H7 (cell line): Measurements from ENCODE around the gene SYNE3. TPM values are rescaled to one million over a fixed set of nuclear protein-coding genes. Genes with fewer than 3 reads are reported as not detected.
"Not testable (repeated sequence)": the region's sequence is repeated elsewhere in the genome, so short reads cannot be mapped to it uniquely, and the experiment has no call there.

Experiments used
- DNase-seq: peaks from one replicate; pipeline ENCODE4 v3.0.0; 2012
- H3K27me3 ChIP-seq: 2 replicates; pipeline ENCODE4 v1.6.0; 2011; ENCODE audit warnings: mild to moderate bottlenecking, low read length; ENCODE audit not compliant: control insufficient read depth, insufficient read depth
- H3K36me3 ChIP-seq: replicated peaks from 2 replicates; pipeline ENCODE4 v1.5.1; 2011; ENCODE audit warnings: low read length; ENCODE audit not compliant: control insufficient read depth, insufficient read depth
- H3K4me3 ChIP-seq: 2 replicates; pipeline ENCODE4 v1.5.1; 2011; ENCODE audit warnings: low read depth, mild to moderate bottlenecking, control low read depth, low read length, moderate library complexity; ENCODE audit not compliant: insufficient read depth
- total RNA-seq: library from RNA; depleted of rRNA; stranded (reverse); fragments of >200 nt; shearing (Covaris generic); gene quantifications from 2 replicates; pipeline ENCODE4 v1.2.3, GENCODE V29; 2014

The SYNE3 gene
- total RNA-seq, 1 experiment from 2014 or later = 0.31 TPM

DNA sequence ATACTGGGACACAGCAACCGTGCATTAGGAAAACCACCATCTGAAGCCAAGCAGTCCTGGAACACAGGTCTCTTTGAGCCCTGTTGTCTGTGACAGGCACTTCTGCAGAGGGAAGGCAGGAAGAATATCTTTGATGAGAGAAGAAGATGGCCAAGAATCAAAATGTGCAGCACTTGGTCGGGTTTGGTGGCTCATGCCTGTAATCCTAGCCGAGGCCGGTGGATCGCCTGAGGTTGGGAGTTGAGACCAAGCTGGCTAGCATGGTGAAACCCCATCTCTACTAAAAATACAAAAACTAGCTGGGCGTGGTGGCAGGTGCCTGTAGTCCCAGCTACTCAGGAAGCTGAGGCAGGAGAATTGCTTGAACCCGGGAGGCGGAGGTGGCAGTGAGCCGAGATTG is 6.1 kb downstream of the SYNE3 start:
- not testable (repeated sequence) for H3K36me3 ChIP-seq, H3K4me3 ChIP-seq, H3K27me3 ChIP-seq, DNase-seq

DNA sequence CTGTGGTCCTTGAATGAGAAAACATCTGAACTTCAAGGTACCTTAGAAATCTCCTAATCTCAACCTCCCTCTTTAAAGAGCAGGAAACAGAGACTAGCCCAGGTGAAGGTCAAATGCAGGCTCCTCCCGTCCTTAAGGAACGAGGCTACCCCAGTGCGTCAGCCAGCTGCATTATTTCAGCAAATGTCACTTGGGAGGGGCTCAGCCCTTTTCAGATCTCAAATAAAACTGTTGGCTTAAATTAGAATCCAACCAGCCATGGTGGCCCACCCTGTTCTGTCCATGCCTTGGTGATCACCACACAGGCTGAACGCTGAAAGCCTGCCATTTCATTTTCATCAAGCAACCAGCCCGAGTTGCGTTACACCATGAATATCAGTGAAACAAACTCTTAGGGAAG is 7.0 kb downstream of the SYNE3 start:
- Histone ChIP-seq H3K36me3 (no peaks in the 10 kb centered on the region), H3K4me3 (no peak overlapping the region), H3K27me3 (no peaks in the 10 kb centered on the region)
- DNase-seq = no peak

DNA sequence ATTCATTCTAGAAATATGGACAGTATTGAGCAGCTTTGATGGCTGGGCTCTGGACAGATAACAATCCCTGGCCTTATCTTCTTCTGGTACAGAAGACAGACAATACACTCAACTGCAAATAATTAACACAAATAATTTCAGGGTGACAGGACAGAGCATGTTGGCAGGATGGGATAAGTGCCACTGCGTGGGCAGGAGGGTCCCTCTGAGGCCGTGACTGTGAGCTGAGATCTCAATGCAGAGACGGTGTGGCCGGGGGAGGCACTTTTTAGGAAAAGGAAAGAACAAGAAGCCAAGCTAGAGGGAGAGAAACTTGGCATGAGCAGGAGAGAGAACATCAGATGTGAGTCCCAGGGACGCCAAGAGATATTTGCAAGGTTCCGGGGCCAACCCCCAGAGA is 8.1 kb downstream of the SYNE3 start:
- H3K4me3 ChIP-seq = no peak overlapping the region
- no peaks in the 10 kb centered on the region for H3K36me3 ChIP-seq
- H3K27me3 ChIP-seq = no peaks in the 10 kb centered on the region
- DNase-seq = no peak

DNA sequence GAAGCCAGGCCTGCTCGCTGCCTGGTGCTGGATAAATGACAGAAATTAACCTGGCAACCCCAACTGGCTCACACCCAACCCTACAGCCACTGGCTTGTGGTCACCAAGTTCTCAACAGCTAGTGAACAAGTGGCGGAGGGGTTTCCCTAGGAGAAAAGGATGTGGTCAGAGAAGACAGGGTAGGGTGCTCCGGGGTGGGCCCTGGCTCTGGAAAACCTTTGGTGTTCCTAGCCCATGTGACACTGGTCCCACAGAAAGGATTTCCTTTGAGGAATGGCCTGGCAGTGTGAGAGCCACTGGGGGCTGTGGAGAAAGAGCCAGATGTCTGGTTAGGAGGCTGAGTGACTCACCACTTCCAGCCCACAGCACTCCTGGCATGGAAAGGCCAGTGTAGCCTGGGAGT is 8.7 kb downstream of the SYNE3 start:
- no peaks in the 10 kb centered on the region for H3K27me3 ChIP-seq
- no peak for DNase-seq
- H3K4me3 ChIP-seq = no peak overlapping the region
- no peaks in the 10 kb centered on the region for H3K36me3 ChIP-seq

DNA sequence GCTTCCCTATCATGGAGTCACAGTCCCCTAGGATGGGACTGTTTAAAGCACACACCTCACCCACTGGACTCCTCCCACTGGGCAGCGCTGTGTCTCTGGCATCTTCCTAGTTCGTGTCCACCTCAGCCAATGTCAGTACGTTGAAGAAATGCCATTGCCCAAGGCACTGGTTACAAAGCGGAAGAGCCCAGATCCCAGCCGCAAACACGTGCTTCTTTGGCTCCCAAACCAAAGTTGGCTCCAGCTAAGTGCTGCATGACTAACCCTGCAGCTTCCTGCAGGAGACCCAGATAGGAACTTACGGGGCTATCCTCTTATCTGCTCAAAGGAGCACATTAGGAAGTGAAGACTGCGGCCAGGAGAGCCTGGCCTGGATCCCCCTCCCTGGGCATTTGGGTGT is 9.3 kb downstream of the SYNE3 start:
- Histone ChIP-seq H3K4me3 (no peak overlapping the region), H3K36me3 (no peaks in the 10 kb centered on the region), H3K27me3 (no peaks in the 10 kb centered on the region)
- DNase-seq = no peak

DNA sequence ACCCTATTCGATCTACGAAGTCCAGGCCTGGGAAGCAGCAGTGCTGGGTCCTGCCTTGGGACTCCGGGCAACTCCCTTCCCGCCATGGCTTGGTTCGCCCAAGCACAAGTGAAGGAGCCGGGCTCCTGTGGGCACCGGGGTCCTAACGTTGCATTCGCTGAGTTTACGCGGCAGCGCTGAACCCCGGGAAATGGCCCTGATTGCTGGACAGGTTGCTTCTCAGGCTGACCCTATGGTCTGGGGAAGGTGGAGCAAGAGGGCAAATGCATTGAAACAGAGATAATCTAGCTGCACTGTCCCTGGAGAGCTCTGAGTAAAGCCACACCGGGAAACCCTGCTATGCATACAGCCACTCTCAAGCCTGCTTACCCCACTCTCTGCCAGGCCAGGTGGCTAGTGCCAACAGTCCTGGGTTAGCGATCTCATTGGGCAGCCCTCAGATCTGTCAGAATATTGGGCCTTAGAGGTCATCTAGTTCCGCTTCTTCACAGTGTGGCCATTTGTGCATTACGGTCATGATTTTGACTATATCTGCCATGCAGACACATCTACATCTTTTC is 11.3 kb downstream of the SYNE3 start:
- no peak for DNase-seq
- Histone ChIP-seq H3K27me3 (no peaks in the 10 kb centered on the region), H3K4me3 (no peak overlapping the region), H3K36me3 (no peaks in the 10 kb centered on the region)

DNA sequence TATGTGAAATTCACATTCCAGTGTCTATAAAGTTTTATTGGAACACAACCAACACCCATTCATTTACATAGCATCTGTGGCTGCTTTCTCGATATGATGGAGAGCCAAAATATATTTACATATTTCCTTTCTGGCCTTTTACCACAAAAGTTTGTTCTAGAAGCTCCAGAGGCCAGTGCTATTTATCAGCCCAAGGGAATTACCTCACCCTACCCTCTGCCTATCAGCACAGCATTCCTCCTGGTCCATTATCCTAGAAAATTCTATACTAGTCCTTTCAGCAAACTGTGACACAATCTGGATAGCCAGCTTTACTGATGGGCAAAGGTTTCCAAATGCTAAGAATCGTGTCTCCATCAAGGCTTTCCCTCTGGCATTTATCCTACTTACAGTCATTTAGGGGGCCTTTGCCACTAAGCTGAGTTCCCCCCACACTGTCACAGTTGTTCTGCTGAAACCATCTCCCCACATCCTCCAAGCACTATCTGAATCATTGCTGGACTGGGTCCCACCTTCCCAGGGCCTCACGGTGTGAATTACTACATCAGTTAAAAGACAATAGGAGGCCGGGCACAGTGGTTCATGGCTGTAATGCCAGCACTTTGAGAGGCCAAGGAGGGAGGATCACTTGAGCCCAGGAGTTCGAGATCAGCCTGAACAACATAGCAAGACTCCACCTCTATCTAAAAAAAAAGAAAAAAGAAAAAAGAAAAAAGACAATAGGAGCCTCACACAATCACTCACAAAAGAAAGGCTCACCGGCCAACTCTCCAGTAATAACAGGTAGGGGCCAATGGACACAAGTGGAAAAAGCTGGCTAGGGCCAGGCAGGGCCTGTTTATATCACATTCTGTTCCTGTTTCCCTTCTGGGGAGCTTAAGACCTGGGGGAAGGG is 12.1 kb downstream of the SYNE3 start:
- Histone ChIP-seq H3K27me3 (no peaks in the 10 kb centered on the region), H3K36me3 (no peaks in the 10 kb centered on the region), H3K4me3 (no peak overlapping the region)
- no peak for DNase-seq

DNA sequence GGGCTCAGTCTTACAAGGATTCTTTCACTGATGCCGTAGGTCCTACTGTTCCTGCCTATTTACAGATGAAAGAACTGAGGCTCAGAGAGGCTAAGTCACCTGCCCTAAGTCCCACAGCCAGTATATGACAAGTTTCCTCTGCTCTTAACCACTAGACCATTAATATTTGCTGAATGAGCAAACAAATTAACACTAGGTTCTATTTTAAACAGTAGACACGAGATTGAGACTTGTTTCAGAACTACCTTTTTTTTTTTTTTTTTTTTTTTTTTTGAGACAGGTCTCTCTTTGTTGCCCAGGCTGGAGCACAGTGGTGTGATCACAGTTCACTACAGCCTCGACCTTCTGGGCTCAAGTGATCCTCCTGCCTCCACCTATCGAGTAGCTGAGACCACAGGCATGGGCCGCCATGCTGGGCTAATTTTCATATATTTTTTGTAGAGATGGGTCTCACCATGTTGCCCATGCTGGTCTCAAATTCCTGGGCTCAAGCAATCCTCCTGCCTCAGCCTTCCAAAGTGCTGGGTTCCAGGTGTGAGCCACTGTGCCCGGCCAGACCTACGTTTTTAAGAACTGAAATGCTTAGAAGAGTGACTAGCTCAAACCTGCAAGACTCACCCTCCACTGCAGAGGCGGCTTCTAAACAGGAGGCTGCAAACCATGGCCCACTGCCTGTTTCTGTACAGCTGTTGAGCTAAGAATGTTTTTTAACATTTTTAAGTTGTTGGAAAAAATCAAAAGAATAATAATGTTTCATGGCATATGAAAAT is 12.9 kb downstream of the SYNE3 start:
- no peak for DNase-seq
- Histone ChIP-seq H3K36me3 (no peaks in the 10 kb centered on the region), H3K4me3 (no peak overlapping the region), H3K27me3 (no peaks in the 10 kb centered on the region)

DNA sequence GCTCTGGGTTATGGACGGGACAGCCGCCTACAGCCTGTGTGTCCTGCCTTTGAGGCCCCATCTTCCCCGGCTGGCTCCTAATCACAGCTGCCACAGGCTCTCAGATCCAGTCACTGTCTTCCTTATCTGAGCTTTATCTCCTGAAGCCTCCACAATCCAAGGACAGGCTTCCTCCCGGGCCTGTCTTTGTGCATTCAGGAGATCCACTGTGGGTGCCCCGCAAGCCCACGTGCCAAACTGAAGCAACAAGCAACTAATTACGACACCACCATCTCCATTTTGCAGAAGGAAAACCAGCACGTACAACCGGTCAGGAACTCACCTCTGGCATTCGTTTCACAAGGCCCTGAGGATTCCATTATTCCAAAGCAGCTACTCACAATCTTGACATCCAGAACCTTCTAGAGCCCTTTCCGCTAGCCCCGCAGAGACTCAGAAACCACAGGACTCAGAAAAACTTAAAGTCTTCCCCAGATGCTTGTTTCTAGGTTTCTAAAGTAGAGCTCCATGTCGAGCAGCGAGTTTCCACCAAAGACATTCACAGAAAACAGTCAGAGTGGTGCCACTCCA is 14.0 kb downstream of the SYNE3 start:
- Histone ChIP-seq H3K4me3 (no peak overlapping the region), H3K27me3 (no peaks in the 10 kb centered on the region), H3K36me3 (no peaks in the 10 kb centered on the region)
- DNase-seq = no peak

DNA sequence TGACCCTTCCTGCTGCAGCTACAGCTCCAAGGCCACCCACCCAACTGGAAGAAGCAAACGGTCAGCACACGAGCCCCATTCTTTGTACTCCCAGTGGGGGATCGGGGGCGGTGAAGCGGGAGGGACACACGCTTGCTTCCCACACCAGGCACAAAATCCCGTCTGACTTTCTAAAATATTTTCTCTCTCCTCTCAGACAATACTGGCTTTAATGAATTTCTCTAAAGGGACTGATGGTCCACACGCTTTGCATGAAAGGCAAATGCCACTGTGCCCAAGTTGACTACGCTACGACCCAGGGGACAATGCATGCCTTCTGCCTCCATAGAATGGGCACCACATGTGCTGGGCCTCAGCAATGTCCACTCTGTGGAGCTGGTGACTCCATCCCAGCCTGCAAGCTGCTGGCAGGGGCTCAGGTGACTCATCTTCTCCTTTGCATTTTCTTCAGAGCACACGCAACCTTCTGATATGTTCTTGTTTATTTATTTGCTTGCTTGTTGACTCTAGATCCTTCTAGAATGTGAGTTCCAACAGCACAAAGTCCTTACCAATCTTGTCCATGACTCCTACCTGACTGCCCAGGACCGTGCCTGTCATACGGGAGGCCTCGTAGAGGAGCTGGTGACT is 15.6 kb downstream of the SYNE3 start:
- no peak for DNase-seq
- Histone ChIP-seq H3K27me3 (no peaks in the 10 kb centered on the region), H3K4me3 (no peak overlapping the region), H3K36me3 (no peaks in the 10 kb centered on the region)

DNA sequence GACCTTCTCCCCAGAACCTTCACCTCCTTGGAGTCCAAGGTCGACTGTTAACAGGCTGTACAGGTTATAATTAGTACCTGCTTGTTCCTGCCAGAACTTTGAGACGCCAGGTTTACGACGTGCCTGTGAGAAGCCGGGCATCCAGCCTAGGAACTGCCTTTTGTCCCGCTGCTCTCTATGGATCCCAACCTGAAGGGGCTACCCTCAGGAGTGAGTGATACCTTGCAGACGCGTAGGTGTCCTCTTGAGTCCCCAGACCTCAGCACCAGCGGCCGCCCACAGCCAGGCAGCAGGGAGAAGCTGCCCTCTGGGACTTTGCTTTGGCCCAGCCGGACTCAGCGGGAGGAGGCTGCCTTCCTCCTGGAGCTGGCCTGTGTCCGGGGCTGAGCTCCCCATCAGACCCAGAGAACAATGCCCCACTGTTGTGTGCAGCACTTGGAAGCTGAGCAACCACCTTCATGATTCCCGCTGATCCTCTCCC is 16.2 kb downstream of the SYNE3 start:
- H3K36me3 ChIP-seq = no peaks in the 10 kb centered on the region
- H3K4me3 ChIP-seq = no peak overlapping the region
- no peak for DNase-seq
- H3K27me3 ChIP-seq = no peaks in the 10 kb centered on the region

DNA sequence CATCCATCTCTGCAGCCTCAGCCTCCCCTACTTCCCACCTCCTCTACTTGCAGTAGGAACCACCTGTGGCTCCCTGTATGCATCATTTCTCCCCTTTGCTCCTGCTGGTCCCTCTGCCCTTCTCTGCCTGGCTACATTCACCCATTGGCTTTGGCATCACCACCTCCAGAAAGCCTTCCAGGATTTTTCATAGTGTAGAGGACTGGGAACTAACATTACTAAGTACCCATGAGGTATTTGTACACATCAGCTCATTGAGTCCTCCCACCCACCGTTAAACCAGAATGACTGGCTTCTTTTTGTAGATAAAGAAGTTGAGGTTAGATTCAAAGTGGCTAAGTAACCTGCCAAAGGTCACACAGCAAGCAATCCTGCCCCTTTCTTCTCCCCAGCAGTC is 17.1 kb downstream of the SYNE3 start:
- H3K27me3 ChIP-seq = no peaks in the 10 kb centered on the region
- no peak overlapping the region for H3K4me3 ChIP-seq
- DNase-seq = no peak
- no peaks in the 10 kb centered on the region for H3K36me3 ChIP-seq

DNA sequence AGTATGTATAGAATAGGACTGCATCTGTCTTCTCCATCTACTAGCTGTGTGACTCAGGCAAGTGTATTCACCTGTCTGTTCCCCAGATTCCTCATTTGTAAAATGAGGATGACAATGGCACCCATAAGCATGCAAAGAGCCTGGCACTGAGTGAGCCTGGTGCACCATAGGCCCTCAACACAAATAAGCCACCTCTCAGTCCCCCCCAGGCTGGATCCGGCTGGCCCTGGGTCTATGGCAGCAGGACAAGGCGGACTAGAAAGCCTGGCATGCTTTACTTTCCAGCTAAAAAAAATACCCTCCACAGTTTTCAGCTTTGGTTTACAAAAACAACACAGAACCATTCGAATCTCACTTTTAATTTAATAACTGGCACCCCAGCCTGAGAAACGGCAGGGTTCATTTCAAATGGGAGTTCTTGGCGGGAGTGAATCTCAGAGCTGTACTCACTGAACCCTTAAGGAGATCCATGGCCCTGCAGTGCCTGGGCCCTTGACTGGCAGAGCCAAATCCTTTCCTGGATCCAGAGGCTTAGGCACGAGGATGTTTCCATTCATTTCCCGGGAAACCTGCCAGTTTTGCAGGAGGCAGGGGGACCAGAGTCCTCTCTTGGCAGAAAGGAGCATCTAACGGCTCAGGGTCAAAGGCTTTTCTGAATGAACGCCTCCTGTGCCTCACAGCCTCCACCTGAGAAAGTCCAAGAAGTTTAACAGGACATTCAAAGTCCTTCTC is 17.7 kb downstream of the SYNE3 start:
- no peak for DNase-seq
- Histone ChIP-seq H3K36me3 (no peaks in the 10 kb centered on the region), H3K27me3 (no peaks in the 10 kb centered on the region), H3K4me3 (no peak overlapping the region)

DNA sequence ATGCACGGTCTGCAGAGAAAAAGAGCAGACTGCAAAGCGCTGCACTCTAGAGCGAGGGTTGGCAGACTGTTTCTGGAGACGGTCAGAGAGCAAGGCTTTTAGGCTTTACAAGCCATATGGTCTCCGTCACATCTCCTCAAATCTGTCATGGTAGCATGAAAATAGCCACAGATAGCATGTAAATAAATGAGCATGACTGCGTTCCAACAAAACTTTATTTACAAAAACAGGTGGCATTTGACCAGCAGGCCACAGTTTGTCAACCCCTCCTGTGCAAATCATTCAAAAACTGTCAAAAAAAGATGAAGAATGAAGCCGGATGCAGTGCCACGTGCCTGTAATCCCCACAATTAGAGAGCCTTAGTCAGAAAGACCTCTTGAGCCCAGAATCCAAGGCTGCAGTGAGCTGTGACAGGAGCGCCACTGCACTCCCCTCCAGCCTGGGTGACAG is 18.9 kb downstream of the SYNE3 start:
- H3K4me3 ChIP-seq = no peak overlapping the region
- DNase-seq = no peak

More for the DNA sequence above, 18.9 kb downstream of the SYNE3 start:
- H3K36me3 ChIP-seq = no peaks in the 10 kb centered on the region
- no peaks in the 10 kb centered on the region for H3K27me3 ChIP-seq
